ENCODE data around the gene CAT.

- TF ChIP-seq POLR2A (IDR thresholded peaks at IDR 0.05) (no peak), CTCF (IDR thresholded peaks at IDR 0.05) (no peak)
Measured at GRCh38 chr11:34449013-34449412, 10.3 kb downstream of the CAT start.

Data from vagina (tissue), 2 donors.